Mesenchymal stem cell (in vitro differentiated cells and primary cell): ENCODE data around the gene IKBIP.

ENCODE experiments used
- DNase-seq: peaks from one replicate; pipeline ENCODE4 v3.0.0-alpha.2; 2013
- H2AFZ ChIP-seq: one replicate; pipeline ENCODE4 v1.6.1; 2013; ENCODE audit warnings: low read depth, mild to moderate bottlenecking, control low read depth, inconsistent platforms, low read length, moderate library complexity
- H2AK5ac ChIP-seq: 2 replicates; pipeline ENCODE4 v1.6.1; 2013; ENCODE audit warnings: low read length, moderate library complexity, mild to moderate bottlenecking, inconsistent platforms; ENCODE audit not compliant: severe bottlenecking
- H2BK120ac ChIP-seq: one replicate; pipeline ENCODE4 v1.6.1; 2013; ENCODE audit warnings: low read depth, mild to moderate bottlenecking, inconsistent platforms, low read length, moderate library complexity
- H2BK12ac ChIP-seq, 2 experiments: one replicate each; pipeline ENCODE4 v1.6.1; 2013; ENCODE audit warnings: inconsistent platforms in 2 of 2, low read length in 2 of 2, mild to moderate bottlenecking in 2 of 2, moderate library complexity in 2 of 2, control low read depth in 1 of 2
- H2BK15ac ChIP-seq: one replicate; pipeline ENCODE4 v1.6.1; 2013; ENCODE audit warnings: mild to moderate bottlenecking, low read depth, inconsistent platforms; ENCODE audit not compliant: poor library complexity, severe bottlenecking
- H2BK5ac ChIP-seq: 2 replicates; pipeline ENCODE4 v1.6.1; 2013; ENCODE audit warnings: low read depth, mild to moderate bottlenecking, low read length, control low read depth, inconsistent platforms; ENCODE audit not compliant: poor library complexity, severe bottlenecking
- H3K14ac ChIP-seq, 2 experiments: one replicate each; pipeline ENCODE4 v1.6.1; 2013; ENCODE audit warnings: inconsistent platforms in 2 of 2, low read length in 2 of 2, control low read depth in 1 of 2, mild to moderate bottlenecking in 1 of 2, moderate library complexity in 1 of 2
- H3K18ac ChIP-seq, 2 experiments: one replicate each; pipeline ENCODE4 v1.6.1; 2013; ENCODE audit warnings: inconsistent platforms in 2 of 2, low read length in 2 of 2, control low read depth in 1 of 2, low read depth in 1 of 2, mild to moderate bottlenecking in 1 of 2
- H3K23ac ChIP-seq, 2 experiments: one replicate each; pipeline ENCODE4 v1.6.1; 2013; ENCODE audit warnings: inconsistent platforms in 2 of 2, low read length in 2 of 2, mild to moderate bottlenecking in 2 of 2, moderate library complexity in 2 of 2, control low read depth in 1 of 2
- H3K27ac ChIP-seq: 2 replicates; pipeline ENCODE4 v1.5.1; 2013; ENCODE audit warnings: mild to moderate bottlenecking, moderate library complexity, low read length, control low read depth, inconsistent platforms; ENCODE audit not compliant: poor library complexity, severe bottlenecking
- H3K27me3 ChIP-seq, 2 experiments: 2 replicates each; pipeline versions ENCODE4 v1.6.1 to v1.7.0; 2013; ENCODE audit warnings: low read length in 2 of 2, mild to moderate bottlenecking in 2 of 2, moderate library complexity in 2 of 2, control low read depth in 1 of 2, inconsistent platforms in 1 of 2; ENCODE audit not compliant: control insufficient read depth in 1 of 2, insufficient read depth in 1 of 2
- H3K36me3 ChIP-seq, 2 experiments: 2 replicates each; pipeline versions ENCODE4 v1.6.1 to v1.7.0; 2013; ENCODE audit warnings: low read length in 2 of 2, control low read depth in 1 of 2, inconsistent platforms in 1 of 2, low read depth in 1 of 2, mild to moderate bottlenecking in 1 of 2; ENCODE audit not compliant: insufficient read depth in 2 of 2, control insufficient read depth in 1 of 2
- H3K4ac ChIP-seq, 2 experiments: one replicate each; pipeline ENCODE4 v1.6.1; 2013; ENCODE audit warnings: inconsistent platforms in 2 of 2, low read length in 2 of 2, mild to moderate bottlenecking in 2 of 2, moderate library complexity in 2 of 2, control low read depth in 1 of 2, low read depth in 1 of 2
- H3K4me1 ChIP-seq: 2 replicates; pipeline ENCODE4 v1.6.1; 2013; ENCODE audit warnings: low read depth, low read length, control low read depth; ENCODE audit not compliant: control insufficient read depth, insufficient read depth
- H3K4me2 ChIP-seq: 2 replicates; pipeline ENCODE4 v1.6.1; 2013; ENCODE audit warnings: low read length, mild to moderate bottlenecking, inconsistent platforms; ENCODE audit not compliant: poor library complexity, severe bottlenecking
- H3K4me3 ChIP-seq, 2 experiments: 2 replicates each; pipeline versions ENCODE4 v1.5.1 to v1.7.0; 2013; ENCODE audit warnings: low read length in 2 of 2, mild to moderate bottlenecking in 2 of 2, control low read depth in 1 of 2, low read depth in 1 of 2; ENCODE audit not compliant: insufficient read depth in 1 of 2
- H3K79me1 ChIP-seq: replicated peaks from 2 replicates; pipeline ENCODE4 v1.6.1; 2013; ENCODE audit warnings: mild to moderate bottlenecking, control low read depth, low read length, inconsistent platforms; ENCODE audit not compliant: poor library complexity, severe bottlenecking
- H3K9ac ChIP-seq: 2 replicates; pipeline ENCODE4 v1.7.0; 2013; ENCODE audit warnings: mild to moderate bottlenecking, low read length, moderate library complexity
- H3K9me3 ChIP-seq: 2 replicates; pipeline ENCODE4 v1.7.0; 2013; ENCODE audit warnings: mild to moderate bottlenecking, low read length; ENCODE audit not compliant: control insufficient read depth
- H4K8ac ChIP-seq: one replicate; pipeline ENCODE4 v1.6.1; 2013; ENCODE audit warnings: inconsistent platforms, mild to moderate bottlenecking, low read length, moderate library complexity
- H4K91ac ChIP-seq: one replicate; pipeline ENCODE4 v1.6.1; 2013; ENCODE audit warnings: mild to moderate bottlenecking, low read length, inconsistent platforms
- WGBS: methylation state at CpG from one replicate; pipeline ENCODE4 v1.1.7; 2013; ENCODE audit warnings: mixed read lengths; 5-methylcytosine and 5-hydroxymethylcytosine counted together

Gene IKBIP

DNA sequence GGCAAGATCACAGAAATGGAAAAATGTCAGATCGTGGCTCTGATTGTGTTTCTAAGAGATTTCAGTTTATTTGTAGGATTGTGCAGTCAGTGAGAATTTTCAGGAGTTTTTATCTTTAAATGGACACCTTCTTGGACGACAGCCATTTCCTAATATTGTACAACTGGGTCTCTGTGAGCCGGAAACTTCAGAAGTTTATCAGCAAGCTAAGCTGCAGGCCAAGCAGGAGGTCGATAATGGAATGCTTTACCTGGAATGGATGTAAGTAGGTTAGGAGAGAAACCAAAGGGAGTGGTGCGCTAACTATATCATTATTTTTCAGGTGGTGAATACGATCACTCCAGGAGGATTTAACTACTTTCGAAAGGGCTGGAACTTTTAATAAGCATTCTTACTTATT, 26.9 kb upstream of the IKBIP start:
- Histone ChIP-seq H4K91ac (no peak overlapping the region), H2BK5ac (no peak overlapping the region), H4K8ac (no peak overlapping the region), H3K14ac (no peak overlapping the region), H3K9ac (no peak overlapping the region), H3K4me3 (no peak overlapping the region), H3K9me3 (no peaks in the 10 kb centered on the region), H3K79me1 (peaks cover 16% of the 10 kb centered on the region), H2BK15ac (no peak overlapping the region), H3K18ac (no peak overlapping the region), H3K23ac (no peak overlapping the region), H3K36me3 (peaks cover 15 to 66% of the 10 kb centered on the region in 2 experiments), H3K4me1 (no peaks in the 10 kb centered on the region), H2AFZ (no peak overlapping the region), H3K27me3 (no peaks in the 10 kb centered on the region), H2AK5ac (no peak overlapping the region), H3K27ac (no peak overlapping the region), H2BK120ac (no peak overlapping the region), H3K4me2 (no peak overlapping the region), H3K4ac (no peak overlapping the region), H2BK12ac (no peak overlapping the region)
- over 99% methylated on average over 7 of the region's 7 CpGs for WGBS
- no peak for DNase-seq

DNA sequence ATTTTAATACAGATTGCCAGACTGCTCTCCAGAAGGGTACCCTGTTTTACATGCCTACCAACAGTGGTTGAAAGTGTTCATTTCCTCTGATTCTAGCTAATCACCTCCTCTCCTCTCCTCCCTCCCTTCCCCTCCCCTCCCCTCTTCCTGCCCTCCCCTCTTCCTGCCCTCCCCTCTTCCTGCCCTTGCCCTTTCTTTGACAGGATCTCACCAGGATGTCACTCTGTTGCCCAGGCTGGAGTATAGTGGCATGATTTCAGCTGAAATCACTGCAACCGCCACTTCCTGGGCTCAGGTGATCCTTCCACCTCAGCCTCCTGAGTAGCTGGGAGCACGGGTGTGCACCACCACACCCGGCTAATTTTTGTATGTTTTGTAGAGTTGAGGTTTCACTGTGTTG, 25.2 kb upstream of the IKBIP start:
- DNase-seq: no peak
- Histone ChIP-seq H3K36me3 (peaks cover 18 to 68% of the 10 kb centered on the region in 2 experiments), H3K4me2 (no peak overlapping the region), H3K79me1 (peaks cover 16% of the 10 kb centered on the region), H3K27ac (no peak overlapping the region), H3K4ac (no peak overlapping the region), H3K9ac (no peak overlapping the region), H2BK120ac (no peak overlapping the region), H3K18ac (peak overlapping the region in 1 of 2 experiments; percentile 43), H3K9me3 (no peaks in the 10 kb centered on the region), H3K4me1 (no peaks in the 10 kb centered on the region), H2BK12ac (no peak overlapping the region), H2AFZ (no peak overlapping the region), H3K23ac (no peak overlapping the region), H2AK5ac (no peak overlapping the region), H4K91ac (no peak overlapping the region), H3K14ac (no peak overlapping the region), H3K4me3 (no peak overlapping the region), H2BK15ac (no peak overlapping the region), H4K8ac (no peak overlapping the region), H2BK5ac (no peak overlapping the region), H3K27me3 (no peaks in the 10 kb centered on the region)
- WGBS: 88% methylated on average over 3 of the region's 3 CpGs

DNA sequence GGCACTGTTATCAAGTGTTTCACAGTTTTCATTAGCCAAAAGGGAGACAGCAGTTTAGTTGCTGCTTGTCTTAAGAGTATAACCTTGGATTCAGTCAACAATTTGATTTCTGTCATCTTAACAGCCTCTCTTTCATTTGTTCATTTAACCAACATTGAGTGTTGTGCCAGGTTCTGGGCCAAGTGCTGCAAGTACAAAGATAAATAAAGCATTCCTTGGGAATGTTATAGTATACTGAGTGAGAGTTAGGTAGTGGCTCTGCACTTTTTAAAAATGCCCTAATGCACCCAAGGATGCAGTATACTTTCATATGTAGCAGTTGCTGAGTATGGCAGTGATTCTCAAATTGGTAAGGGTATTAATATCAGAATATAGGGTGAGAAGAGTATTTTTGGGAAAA, 15.9 kb upstream of the IKBIP start:
- H3K14ac ChIP-seq: no peak overlapping the region
- H2BK15ac ChIP-seq: no peak overlapping the region
- DNase-seq: no peak
- no peak overlapping the region for H3K4me3 ChIP-seq
- no peak overlapping the region for H3K27ac ChIP-seq
- no peak overlapping the region for H4K91ac ChIP-seq
- no peak overlapping the region for H2AFZ ChIP-seq
- H3K36me3 ChIP-seq: peaks cover 28 to 78% of the 10 kb centered on the region in 2 experiments
- no peaks in the 10 kb centered on the region for H3K9me3 ChIP-seq
- H3K18ac ChIP-seq: no peak overlapping the region
- H3K4ac ChIP-seq: no peak overlapping the region
- no peak overlapping the region for H4K8ac ChIP-seq
- H2BK12ac ChIP-seq: no peak overlapping the region
- no peak overlapping the region for H2AK5ac ChIP-seq
- no peak overlapping the region for H3K23ac ChIP-seq
- no peak overlapping the region for H3K9ac ChIP-seq
- no peaks in the 10 kb centered on the region for H3K4me1 ChIP-seq
- no peaks in the 10 kb centered on the region for H3K27me3 ChIP-seq
- H2BK5ac ChIP-seq: no peak overlapping the region
- H3K79me1 ChIP-seq: peaks cover 29% of the 10 kb centered on the region
- H2BK120ac ChIP-seq: no peak overlapping the region
- no peak overlapping the region for H3K4me2 ChIP-seq

DNA sequence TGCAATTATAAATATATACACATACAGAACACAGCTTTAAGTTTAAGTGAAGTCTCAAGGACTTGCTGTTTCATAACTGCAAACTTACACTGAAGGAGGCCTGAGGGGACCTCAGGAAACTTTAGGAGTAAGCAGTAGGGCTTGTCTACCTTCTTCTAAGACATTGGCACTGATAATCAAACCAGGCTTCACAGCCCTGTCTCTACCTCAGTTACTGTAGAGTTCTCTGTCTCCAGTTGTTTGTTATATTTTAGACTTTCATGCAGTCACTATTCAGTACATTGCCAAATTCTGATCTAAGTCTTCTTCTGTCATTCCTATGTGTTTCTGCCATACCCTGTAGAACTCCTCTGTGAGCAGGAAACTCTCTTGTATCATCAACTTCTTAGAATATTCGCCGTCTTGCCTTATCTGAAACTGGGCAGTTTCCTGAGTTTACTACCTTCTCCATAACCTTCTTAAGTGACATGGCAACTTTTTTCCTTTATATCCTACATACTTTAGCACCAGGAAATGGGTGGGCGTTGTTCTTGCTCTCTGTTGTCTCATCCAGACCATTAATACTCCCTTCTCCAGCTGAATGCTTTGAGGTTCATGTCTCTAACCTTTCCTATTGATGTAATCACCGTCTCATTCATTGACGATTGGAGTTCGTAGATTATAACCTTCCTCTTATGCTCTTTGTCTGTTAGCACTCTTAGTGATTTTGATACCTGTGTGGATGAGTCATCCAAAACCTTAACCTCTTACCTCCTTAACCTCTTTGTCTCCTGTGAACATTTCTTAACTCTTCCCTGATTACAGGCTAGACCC, 11.9 kb upstream of the IKBIP start:
- Histone ChIP-seq H2BK5ac (no peak overlapping the region), H4K8ac (no peak overlapping the region), H3K4me2 (no peak overlapping the region), H2AK5ac (no peak overlapping the region), H3K27me3 (no peaks in the 10 kb centered on the region), H3K9ac (no peak overlapping the region), H3K27ac (no peak overlapping the region), H3K14ac (no peak overlapping the region), H2BK12ac (no peak overlapping the region), H4K91ac (no peak overlapping the region), H3K4me1 (no peaks in the 10 kb centered on the region), H3K4me3 (no peak overlapping the region), H3K18ac (no peak overlapping the region), H3K9me3 (no peaks in the 10 kb centered on the region), H3K4ac (no peak overlapping the region), H2BK120ac (no peak overlapping the region), H2AFZ (no peak overlapping the region), H3K79me1 (peaks cover 33% of the 10 kb centered on the region), H3K36me3 (peaks cover 24 to 56% of the 10 kb centered on the region in 2 experiments), H3K23ac (no peak overlapping the region), H2BK15ac (no peak overlapping the region)
- no peak for DNase-seq
- WGBS: 95% methylated on average over 6 of the region's 6 CpGs
